Small intestine (tissue), 7 donors: ENCODE data around the gene HPCAL4. TPM values are rescaled to one million over a fixed set of nuclear protein-coding genes. Genes with fewer than 3 reads are reported as not detected.

Experiments used
- DNase-seq, 2 donors: peaks; one replicate each; pipeline versions ENCODE4 v3.0.0 to v3.0.0-alpha.2; 2013
- FAIRE-seq: peaks from 2 replicates; lab custom pipeline; 2012; peaks lifted over from hg19 to GRCh38; lab: Jason Lieb, UNC
- H3K27ac ChIP-seq, 3 donors: one replicate each; pipeline ENCODE4 v1.5.1; 2013; ENCODE audit warnings: low read length in 2 of 3, mild to moderate bottlenecking in 2 of 3, control low read depth in 1 of 3, inconsistent platforms in 1 of 3, low read depth in 1 of 3, moderate library complexity in 1 of 3
- H3K27me3 ChIP-seq, 3 donors: one replicate each; pipeline ENCODE4 v1.6.1; 2013; ENCODE audit warnings: low read length in 3 of 3, inconsistent platforms in 1 of 3; ENCODE audit not compliant: control insufficient read depth in 3 of 3, insufficient read depth in 3 of 3
- H3K36me3 ChIP-seq, 3 donors: one replicate each; pipeline ENCODE4 v1.6.1; 2013; ENCODE audit warnings: low read length in 3 of 3, inconsistent platforms in 1 of 3, low read depth in 1 of 3, mild to moderate bottlenecking in 1 of 3, moderate library complexity in 1 of 3; ENCODE audit not compliant: control insufficient read depth in 3 of 3, insufficient read depth in 2 of 3
- H3K4me1 ChIP-seq, 3 donors: one replicate each; pipeline ENCODE4 v1.6.1; 2013; ENCODE audit warnings: low read length in 2 of 3, inconsistent platforms in 1 of 3, low read depth in 1 of 3, mild to moderate bottlenecking in 1 of 3, moderate library complexity in 1 of 3; ENCODE audit not compliant: control insufficient read depth in 3 of 3, insufficient read depth in 2 of 3
- H3K4me3 ChIP-seq, 3 donors: one replicate each; pipeline ENCODE4 v1.5.1; 2013; ENCODE audit warnings: low read length in 3 of 3, control low read depth in 1 of 3, inconsistent platforms in 1 of 3, low read depth in 1 of 3, mild to moderate bottlenecking in 1 of 3, moderate library complexity in 1 of 3
- H3K9me3 ChIP-seq, 2 donors: one replicate each; pipeline ENCODE4 v1.6.1; 2013; ENCODE audit warnings: low read depth in 1 of 2, low read length in 1 of 2; ENCODE audit not compliant: control insufficient read depth in 2 of 2, insufficient read depth in 1 of 2
- WGBS, 3 donors: extraction: QIAGEN DNeasy Blood & Tissue Kit; methylation state at CpG; one replicate each; pipeline ENCODE4 v1.1.7; 2013; 5-methylcytosine and 5-hydroxymethylcytosine counted together
- polyA plus RNA-seq, 4 donors: library from polyadenylated mRNA; stranded (reverse) in 3 of 4; unstranded in 1 of 4; fragments of 200-250 nt in 3 of 4; fragments of 120-200 nt in 1 of 4; gene quantifications; one replicate each; pipeline versions ENCODE4 v1.2.1 to v1.2.3, GENCODE V29; 2013
- donor health status: healthy with polysubstance abuse.
- donor health status: control.
- donor health status: control.
- donor health status: Bipolar disorder and iron deficiency.
- donor health status: healthy.

Gene HPCAL4
- polyA plus RNA-seq, 4 donors: 0.10 to 0.27 (median 0.22) TPM

DNA sequence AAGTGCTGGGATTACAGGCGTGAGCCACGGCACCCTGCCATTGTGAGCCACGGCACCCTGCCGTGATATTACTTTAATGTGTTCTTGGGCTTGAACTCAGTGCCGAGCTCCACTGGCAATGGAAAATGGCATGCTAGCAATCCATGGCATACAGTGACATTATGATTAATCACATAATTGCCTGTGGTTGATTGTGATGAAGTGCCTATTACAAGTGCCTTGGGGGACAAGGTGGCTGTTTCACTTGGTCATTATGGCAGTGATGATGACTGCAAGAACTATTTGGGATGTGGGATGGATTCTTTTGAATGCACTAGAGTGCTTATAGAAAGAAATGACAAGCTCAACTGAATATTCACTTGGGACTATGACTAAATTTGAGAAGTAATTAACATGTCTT is 22.3 kb upstream of the HPCAL4 start:
- Histone ChIP-seq H3K4me1 (peaks cover 0 to 3% (median 2%) of the 10 kb centered on the region in 3 donors), H3K27ac (no peak overlapping the region), H3K27me3 (peaks cover 0 to 26% (median 6%) of the 10 kb centered on the region in 3 donors), H3K9me3 (no peaks in the 10 kb centered on the region), H3K4me3 (no peak overlapping the region), H3K36me3 (no peaks in the 10 kb centered on the region)
- WGBS, 3 donors: 93 to 94% (median 93%) methylated on average over 5 of the region's 5 CpGs
- no peak for FAIRE-seq
- DNase-seq: no peak

DNA sequence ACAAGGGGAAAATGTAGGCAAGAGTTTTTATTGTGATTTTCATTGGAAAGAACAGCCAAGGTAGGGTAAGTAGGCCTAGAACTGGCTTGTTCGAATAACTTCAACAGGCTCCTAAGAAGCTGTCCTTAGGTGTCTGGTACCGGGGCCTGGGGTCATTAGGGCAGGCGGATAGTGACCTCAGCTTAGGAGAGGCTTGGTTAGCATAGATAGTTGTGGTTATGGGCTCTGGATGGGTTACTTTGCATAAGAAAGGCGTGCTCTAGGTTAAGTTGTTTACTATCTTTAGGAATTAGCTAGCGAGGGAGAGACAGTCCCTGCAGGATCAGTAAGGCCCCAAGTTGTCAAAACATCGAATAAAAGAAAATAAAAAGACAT is 20.7 kb upstream of the HPCAL4 start:
- 79 to 90% (median 85%) methylated on average over 6 of the region's 6 CpGs for WGBS, 3 donors
- no peak for FAIRE-seq
- H3K4me3 ChIP-seq: no peak overlapping the region
- H3K27ac ChIP-seq: no peak overlapping the region
- peaks cover 0 to 7% (median 4%) of the 10 kb centered on the region in 3 donors for H3K4me1 ChIP-seq
- H3K9me3 ChIP-seq: no peaks in the 10 kb centered on the region
- H3K27me3 ChIP-seq: peaks cover 0 to 13% (median 6%) of the 10 kb centered on the region in 3 donors
- H3K36me3 ChIP-seq: no peaks in the 10 kb centered on the region
- DNase-seq: no peak

DNA sequence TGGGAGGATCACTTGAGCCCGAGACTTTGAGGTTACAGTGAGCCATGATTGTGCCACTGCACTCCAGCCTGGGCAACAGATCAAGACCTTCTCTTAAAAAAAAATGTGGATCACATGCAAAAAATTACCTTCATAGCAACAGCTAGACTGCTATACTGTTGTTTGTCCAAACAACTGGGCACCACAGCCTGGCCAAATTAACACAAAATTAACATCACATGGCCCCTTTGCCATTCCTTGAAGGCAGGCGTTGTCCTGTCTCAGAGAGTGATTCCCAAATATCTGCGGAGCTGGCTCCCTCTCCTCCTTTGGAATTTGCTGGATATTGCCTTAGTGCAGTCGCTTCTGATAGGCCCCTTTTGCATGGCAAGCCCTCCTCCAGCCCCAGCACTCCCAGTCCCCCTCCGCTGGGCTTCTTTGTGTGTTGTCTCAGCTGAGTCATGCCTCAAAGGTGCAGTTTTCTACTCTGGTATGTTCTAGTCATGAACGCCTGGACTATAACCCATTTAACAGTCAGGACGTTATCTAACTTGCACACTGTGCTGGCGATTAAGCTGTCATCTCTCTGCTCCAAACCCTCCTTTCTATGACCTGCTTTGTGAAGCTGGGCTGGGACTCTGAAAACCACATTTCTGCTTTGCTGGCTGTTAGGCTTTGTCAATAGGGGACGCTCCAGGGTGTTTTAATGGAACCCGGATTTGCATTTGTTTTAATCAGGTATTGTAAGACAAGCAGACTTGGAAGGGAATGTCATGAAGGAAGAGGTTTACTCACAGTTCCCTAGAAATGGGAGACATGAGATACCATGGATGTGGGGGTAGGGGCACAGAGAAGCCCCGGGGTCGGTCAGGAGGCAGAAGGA is 20.1 kb upstream of the HPCAL4 start:
- H3K4me1 ChIP-seq: peaks cover 0 to 7% (median 4%) of the 10 kb centered on the region in 3 donors
- H3K27me3 ChIP-seq: peaks cover 0 to 10% (median 6%) of the 10 kb centered on the region in 3 donors
- FAIRE-seq: no peak
- H3K4me3 ChIP-seq: no peak overlapping the region
- no peaks in the 10 kb centered on the region for H3K9me3 ChIP-seq
- H3K27ac ChIP-seq: no peak overlapping the region
- 54 to 68% (median 59%) methylated on average over 12 of the region's 12 CpGs for WGBS, 3 donors
- DNase-seq: peak; percentile 65 to 81
- H3K36me3 ChIP-seq: no peaks in the 10 kb centered on the region

DNA sequence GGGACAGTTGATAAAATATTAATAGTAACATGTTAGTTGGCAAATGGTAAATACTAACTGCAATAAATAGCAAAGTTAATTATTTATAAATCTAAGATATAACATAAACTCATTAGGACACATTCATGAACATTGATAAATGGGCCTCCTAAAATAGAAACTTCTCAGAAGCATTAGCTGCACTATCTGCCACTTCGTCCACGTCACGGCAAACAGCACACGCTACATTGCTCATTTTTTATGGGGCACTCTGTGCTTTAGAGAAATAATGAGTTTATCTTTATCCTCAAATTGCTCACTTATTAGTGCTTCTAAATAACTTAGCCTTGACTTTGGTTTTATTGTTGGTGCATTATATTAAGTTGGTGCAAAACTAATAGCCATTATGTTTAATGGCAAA is 16.3 kb upstream of the HPCAL4 start:
- Histone ChIP-seq H3K27ac (no peak overlapping the region), H3K4me1 (peaks cover 0 to 7% (median 4%) of the 10 kb centered on the region in 3 donors), H3K27me3 (peaks cover 0 to 3% (median 0%) of the 10 kb centered on the region in 3 donors), H3K36me3 (no peaks in the 10 kb centered on the region), H3K4me3 (no peak overlapping the region), H3K9me3 (no peaks in the 10 kb centered on the region)
- WGBS, 3 donors: 25 to 59% (median 53%) methylated on average over 4 of the region's 4 CpGs
- FAIRE-seq (peak; percentile 5), DNase-seq (peak; percentile 12 to 80)

DNA sequence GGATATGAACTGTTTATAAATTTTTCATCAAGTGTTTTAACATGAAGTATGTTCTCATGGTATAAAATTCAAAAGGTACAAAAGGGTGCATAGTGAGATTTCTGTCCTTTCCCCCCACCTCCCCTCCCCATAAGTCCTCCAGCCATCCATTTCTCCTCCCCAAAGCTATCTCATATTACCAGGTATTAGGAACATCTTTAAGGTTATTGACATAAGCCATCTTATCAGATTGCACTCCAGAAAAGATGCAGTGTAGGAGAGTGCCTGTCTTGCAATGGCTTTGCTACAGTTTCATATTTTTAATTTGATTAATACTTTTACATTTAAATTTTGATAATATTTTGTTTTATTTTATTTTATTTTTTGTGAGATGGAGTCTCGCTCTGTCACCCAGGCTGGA is 13.5 kb upstream of the HPCAL4 start:
- H3K9me3 ChIP-seq: no peaks in the 10 kb centered on the region
- FAIRE-seq (no peak), DNase-seq (no peak)
- H3K27ac ChIP-seq: no peak overlapping the region
- 90 to 100% (median 94%) methylated on average over 1 of the region's 1 CpG for WGBS, 3 donors
- H3K4me1 ChIP-seq: peaks cover 0 to 23% (median 1%) of the 10 kb centered on the region in 3 donors
- H3K4me3 ChIP-seq: no peak overlapping the region
- peaks cover 0 to 5% (median 0%) of the 10 kb centered on the region in 3 donors for H3K27me3 ChIP-seq
- H3K36me3 ChIP-seq: no peaks in the 10 kb centered on the region

DNA sequence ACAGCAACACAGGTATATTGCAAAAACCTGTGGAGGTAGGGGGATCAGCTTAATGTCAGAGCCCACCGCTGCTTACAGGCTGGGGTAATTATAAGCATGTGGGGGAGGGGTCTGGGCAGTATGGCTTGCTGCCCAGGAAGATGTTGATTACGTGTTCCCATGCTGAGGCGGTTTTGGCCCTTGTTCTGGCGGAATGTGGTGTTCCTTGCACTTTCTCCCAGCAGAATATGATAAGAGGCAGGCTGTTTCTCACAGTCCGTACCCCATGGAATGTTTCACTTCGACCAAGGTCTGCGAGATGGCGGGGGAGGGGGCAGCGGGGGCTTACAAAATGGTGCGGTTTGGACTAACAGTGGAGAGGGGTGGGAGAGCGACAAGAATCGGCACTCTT is 9.8 kb upstream of the HPCAL4 start:
- FAIRE-seq (no peak), DNase-seq (peak; percentile 61 to 62)
- H3K4me3 ChIP-seq: peak overlapping the region in 1 of 3 donors; percentile 27
- peaks cover 0 to 3% of the 10 kb centered on the region in 2 donors for H3K9me3 ChIP-seq
- 9 to 20% (median 14%) methylated on average over 11 to 12 of the region's 12 CpGs for WGBS, 3 donors
- peaks cover 0 to 19% (median 0%) of the 10 kb centered on the region in 3 donors for H3K4me1 ChIP-seq
- H3K27ac ChIP-seq: peak overlapping the region in 1 of 3 donors; percentile 31
- H3K36me3 ChIP-seq: no peaks in the 10 kb centered on the region
- peaks cover 0 to 15% (median 2%) of the 10 kb centered on the region in 3 donors for H3K27me3 ChIP-seq

DNA sequence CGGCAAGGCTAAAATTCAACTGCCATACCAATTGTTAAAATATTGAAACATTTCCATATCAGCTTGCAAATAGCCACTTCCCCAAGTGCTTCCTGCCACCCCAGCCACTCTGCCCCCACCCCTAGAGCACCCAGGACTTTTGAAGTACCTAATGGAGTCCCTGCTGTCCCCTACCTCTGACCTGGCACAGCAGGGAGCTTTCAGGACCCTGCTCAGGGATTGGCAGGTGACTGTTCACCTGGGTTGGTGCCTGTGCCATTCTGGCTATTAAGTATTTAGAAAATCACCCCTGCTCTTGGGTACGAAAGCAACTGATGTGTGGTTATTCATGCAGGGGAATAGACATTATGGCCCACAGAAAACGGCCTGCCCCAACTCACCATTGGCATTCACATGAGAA is 9.1 kb upstream of the HPCAL4 start:
- Histone ChIP-seq H3K36me3 (no peaks in the 10 kb centered on the region), H3K4me3 (no peak overlapping the region), H3K9me3 (peaks cover 0 to 3% of the 10 kb centered on the region in 2 donors), H3K27me3 (peaks cover 0 to 17% (median 2%) of the 10 kb centered on the region in 3 donors), H3K4me1 (peaks cover 0 to 19% (median 0%) of the 10 kb centered on the region in 3 donors), H3K27ac (no peak overlapping the region)
- 52 to 92% (median 77%) methylated on average over 3 of the region's 3 CpGs for WGBS, 3 donors
- DNase-seq (no peak), FAIRE-seq (no peak)

DNA sequence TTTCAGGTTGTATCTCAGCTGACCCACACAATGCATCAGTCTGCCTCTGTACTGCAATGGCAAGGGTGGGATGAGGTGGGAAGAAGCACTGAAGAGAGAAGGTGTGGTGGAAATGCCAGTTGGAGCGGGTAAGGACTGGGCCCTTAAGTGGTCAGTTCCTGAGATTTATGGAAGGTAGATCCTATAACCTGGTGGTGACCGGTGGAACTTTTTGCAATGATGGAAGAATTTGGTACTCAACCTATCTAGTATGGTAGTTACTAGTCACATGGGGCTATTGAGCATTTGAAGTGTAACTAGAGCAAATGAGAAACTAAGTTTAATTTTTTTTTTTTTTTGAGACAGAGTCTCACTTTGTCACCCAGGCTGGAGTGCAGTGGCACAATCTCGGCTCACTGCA is 8.2 kb upstream of the HPCAL4 start:
- peaks cover 0 to 3% of the 10 kb centered on the region in 2 donors for H3K9me3 ChIP-seq
- H3K27ac ChIP-seq: no peak overlapping the region
- peaks cover 0 to 26% (median 2%) of the 10 kb centered on the region in 3 donors for H3K27me3 ChIP-seq
- no peak for FAIRE-seq
- DNase-seq: no peak
- no peaks in the 10 kb centered on the region for H3K36me3 ChIP-seq
- WGBS, 3 donors: 82 to 98% (median 93%) methylated on average over 2 of the region's 3 CpGs
- H3K4me1 ChIP-seq: peaks cover 0 to 19% (median 0%) of the 10 kb centered on the region in 3 donors
- no peak overlapping the region for H3K4me3 ChIP-seq
